ENCODE measurements around the gene NFKB1. TPM values are rescaled to one million over a fixed set of nuclear protein-coding genes. Genes with fewer than 3 reads are reported as not detected.

Gene NFKB1
- total RNA-seq, 4 donors from 2014 or later, result 18.8 to 56.3 (median 30.8) TPM

DNA sequence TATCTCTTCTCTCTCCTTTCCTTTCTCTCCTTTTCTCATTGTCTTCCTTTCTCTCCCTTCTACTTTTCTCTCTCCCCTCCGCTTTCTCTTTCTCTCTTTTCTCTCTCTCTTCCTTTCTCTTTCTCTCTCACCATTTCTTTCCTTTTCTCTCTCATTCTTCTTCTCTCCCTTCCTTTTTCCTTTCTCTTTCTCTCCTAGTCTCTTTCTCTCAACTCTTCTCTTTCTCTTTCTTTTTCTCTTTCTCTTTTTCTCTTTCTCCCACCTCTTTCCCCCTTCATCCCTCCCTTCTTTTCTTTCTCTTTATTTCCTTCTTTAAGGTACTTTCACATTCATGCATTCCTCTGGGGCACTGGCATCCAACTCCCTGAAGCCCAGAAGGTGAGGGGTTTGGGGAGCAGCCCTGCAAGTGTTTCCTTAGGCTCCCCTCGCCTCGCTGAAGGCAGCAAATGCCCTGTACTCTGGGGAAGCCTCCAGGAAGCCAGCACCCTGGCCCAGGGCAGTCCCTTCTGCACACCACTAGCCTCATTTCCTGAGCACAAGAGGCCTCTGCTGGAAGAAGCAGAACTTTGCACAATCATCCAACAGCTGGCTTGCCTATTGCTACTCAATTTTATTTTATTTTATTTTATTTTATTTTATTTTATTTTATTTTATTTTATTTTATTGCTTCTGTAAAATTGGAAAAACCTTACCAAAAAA is 124.2 kb downstream of the NFKB1 start:
- H3K4me1 ChIP-seq, result no peaks in the 10 kb centered on the region
- DNase-seq, result peak; percentile 39 to 41
- no peak overlapping the region for H3K27ac ChIP-seq
- TF ChIP-seq POLR2A (IDR thresholded peaks at IDR 0.05), result no peak
- TF ChIP-seq, protein P1, sequence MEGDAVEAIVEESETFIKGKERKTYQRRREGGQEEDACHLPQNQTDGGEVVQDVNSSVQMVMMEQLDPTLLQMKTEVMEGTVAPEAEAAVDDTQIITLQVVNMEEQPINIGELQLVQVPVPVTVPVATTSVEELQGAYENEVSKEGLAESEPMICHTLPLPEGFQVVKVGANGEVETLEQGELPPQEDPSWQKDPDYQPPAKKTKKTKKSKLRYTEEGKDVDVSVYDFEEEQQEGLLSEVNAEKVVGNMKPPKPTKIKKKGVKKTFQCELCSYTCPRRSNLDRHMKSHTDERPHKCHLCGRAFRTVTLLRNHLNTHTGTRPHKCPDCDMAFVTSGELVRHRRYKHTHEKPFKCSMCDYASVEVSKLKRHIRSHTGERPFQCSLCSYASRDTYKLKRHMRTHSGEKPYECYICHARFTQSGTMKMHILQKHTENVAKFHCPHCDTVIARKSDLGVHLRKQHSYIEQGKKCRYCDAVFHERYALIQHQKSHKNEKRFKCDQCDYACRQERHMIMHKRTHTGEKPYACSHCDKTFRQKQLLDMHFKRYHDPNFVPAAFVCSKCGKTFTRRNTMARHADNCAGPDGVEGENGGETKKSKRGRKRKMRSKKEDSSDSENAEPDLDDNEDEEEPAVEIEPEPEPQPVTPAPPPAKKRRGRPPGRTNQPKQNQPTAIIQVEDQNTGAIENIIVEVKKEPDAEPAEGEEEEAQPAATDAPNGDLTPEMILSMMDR (IDR thresholded peaks at IDR 0.05), result peak in 3 of 4 experiments; percentile 22 to 38 (median 22)
- H3K27me3 ChIP-seq, result no peaks in the 10 kb centered on the region
- H3K36me3 ChIP-seq, result no peaks in the 10 kb centered on the region
- H3K9me3 ChIP-seq, result no peaks in the 10 kb centered on the region
- intact Hi-C loops (cut with DNase I; ENCODE audit: low total_unique reads), result no loop called here
- no peak overlapping the region for H3K4me3 ChIP-seq

DNA sequence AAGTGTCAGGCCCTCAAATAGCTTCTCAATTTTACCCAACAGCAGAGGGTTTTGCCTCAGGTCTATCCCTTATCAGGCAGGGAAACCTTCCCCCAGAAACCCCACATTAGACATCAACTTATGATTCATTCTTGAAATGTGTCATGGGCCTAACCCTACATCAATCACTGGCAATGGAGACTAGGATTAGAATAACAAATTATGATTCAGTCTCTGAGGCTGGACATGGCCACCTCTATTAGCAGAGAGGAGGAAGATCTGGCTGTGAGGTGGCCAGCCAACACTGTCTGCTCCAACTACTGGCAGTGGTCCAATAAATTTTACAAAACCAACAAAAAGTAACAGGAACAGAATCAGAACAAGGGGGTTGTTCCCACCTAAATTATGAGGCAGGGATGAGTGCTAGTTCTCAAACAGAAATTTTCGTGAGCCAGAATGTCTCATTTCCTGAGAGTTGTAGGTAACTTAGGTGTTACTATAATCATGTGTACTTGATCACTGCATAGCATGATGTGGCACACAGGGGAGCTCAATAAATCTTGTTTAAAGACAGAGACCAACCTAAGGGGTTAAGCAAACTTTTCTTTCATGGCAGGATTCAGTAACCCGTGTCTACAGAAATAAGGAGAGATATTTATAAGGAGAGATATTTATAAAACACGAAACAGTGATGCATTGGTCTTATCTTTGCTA is 126.8 kb downstream of the NFKB1 start:
- Histone ChIP-seq H3K27me3 (no peaks in the 10 kb centered on the region), H3K4me3 (no peak overlapping the region), H3K4me1 (no peaks in the 10 kb centered on the region), H3K27ac (no peak overlapping the region), H3K9me3 (no peaks in the 10 kb centered on the region), H3K36me3 (no peaks in the 10 kb centered on the region)
- TF ChIP-seq POLR2A (IDR thresholded peaks at IDR 0.05), result no peak
- TF ChIP-seq, protein P1 (IDR thresholded peaks at IDR 0.05), result no peak
- no peak for DNase-seq
- intact Hi-C loops (cut with DNase I; ENCODE audit: low total_unique reads), result no loop called here

DNA sequence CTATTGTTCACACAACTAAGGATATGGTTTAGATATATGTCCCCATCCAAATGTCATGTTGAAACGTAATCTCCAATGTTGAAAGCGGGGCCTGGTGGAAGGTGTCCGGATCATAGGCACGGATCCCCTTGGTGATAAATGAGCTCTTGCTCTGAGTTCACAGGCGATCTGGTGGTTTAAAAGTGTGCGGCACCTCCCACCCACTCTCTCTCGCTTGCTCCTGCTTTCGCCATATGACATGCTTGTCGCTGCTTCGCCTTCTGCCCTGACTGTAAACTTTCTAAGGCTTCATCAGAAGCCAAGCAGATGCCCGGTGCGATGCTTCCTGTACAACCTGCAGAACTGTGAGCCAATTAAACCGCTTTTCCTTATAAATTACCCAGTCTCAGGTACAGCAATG is 128.5 kb downstream of the NFKB1 start:
- H3K4me1 ChIP-seq, result no peaks in the 10 kb centered on the region
- H3K4me3 ChIP-seq, result no peak overlapping the region
- H3K27me3 ChIP-seq, result no peaks in the 10 kb centered on the region
- no peak for TF ChIP-seq POLR2A (IDR thresholded peaks at IDR 0.05)
- TF ChIP-seq, protein P1 (IDR thresholded peaks at IDR 0.05), result no peak
- DNase-seq, result no peak
- H3K9me3 ChIP-seq, result no peaks in the 10 kb centered on the region
- H3K27ac ChIP-seq, result no peak overlapping the region
- H3K36me3 ChIP-seq, result no peaks in the 10 kb centered on the region
- intact Hi-C loops (cut with DNase I; ENCODE audit: low total_unique reads), result no loop called here

DNA sequence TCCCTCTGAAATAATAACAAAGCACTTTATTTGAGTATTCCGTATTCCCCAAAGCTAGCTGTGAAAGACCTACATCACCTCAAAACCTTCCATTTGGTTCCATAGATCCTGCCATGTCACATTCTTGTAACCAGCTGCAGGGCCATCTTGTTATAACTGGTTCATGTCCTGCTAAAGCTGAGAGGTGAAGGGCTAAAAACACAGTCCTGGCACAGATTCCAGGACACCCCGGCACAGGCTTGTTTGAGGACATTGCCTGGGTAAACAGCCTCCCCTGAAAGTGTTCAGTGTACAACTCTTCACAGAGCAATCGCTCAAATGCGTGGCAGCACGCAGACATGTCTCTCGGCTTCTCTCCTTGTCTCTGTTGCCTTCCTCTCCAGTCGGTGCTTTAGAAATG is 130.5 kb downstream of the NFKB1 start:
- intact Hi-C loops (cut with DNase I; ENCODE audit: low total_unique reads), result no loop called here
- H3K4me1 ChIP-seq, result no peaks in the 10 kb centered on the region
- H3K27ac ChIP-seq, result no peak overlapping the region
- no peak for DNase-seq
- no peaks in the 10 kb centered on the region for H3K27me3 ChIP-seq
- H3K9me3 ChIP-seq, result no peaks in the 10 kb centered on the region
- no peak overlapping the region for H3K4me3 ChIP-seq
- no peaks in the 10 kb centered on the region for H3K36me3 ChIP-seq
- TF ChIP-seq POLR2A (IDR thresholded peaks at IDR 0.05), result no peak
- TF ChIP-seq, protein P1 (IDR thresholded peaks at IDR 0.05), result no peak

Data from uterus (tissue), 4 donors.